ENCODE data around the gene SLC25A23.

Gene SLC25A23

GRCh38 chr19:6470173-6470572 lies 10.6 kb upstream of the SLC25A23 start:
- no peak for DNase-seq (ENCODE audit: extremely low read depth, low read depth)
- no peak for TF ChIP-seq CTCF (IDR thresholded peaks at IDR 0.05; ENCODE audit: low read depth, low read length)

GRCh38 chr19:6467384-6467783 lies 7.8 kb upstream of the SLC25A23 start:
- DNase-seq (ENCODE audit: extremely low read depth, low read depth): no peak
- TF ChIP-seq CTCF (IDR thresholded peaks at IDR 0.05; ENCODE audit: low read depth, low read length): no peak

- no peak for TF ChIP-seq CTCF (IDR thresholded peaks at IDR 0.05; ENCODE audit: low read depth, low read length)
- no peak for DNase-seq (ENCODE audit: extremely low read depth, low read depth)
Observed at GRCh38 chr19:6466526-6467248, 7.1 kb upstream of the SLC25A23 start.

GRCh38 chr19:6465663-6466062 lies 6.1 kb upstream of the SLC25A23 start:
- DNase-seq (ENCODE audit: extremely low read depth, low read depth): no peak
- TF ChIP-seq CTCF (IDR thresholded peaks at IDR 0.05; ENCODE audit: low read depth, low read length): no peak

GRCh38 chr19:6465006-6465405 lies 5.4 kb upstream of the SLC25A23 start:
- no peak for DNase-seq (ENCODE audit: extremely low read depth, low read depth)
- no peak for TF ChIP-seq CTCF (IDR thresholded peaks at IDR 0.05; ENCODE audit: low read depth, low read length)

- no peak for TF ChIP-seq CTCF (IDR thresholded peaks at IDR 0.05; ENCODE audit: low read depth, low read length)
- no peak for DNase-seq (ENCODE audit: extremely low read depth, low read depth)
Observed at GRCh38 chr19:6464070-6464873, 4.7 kb upstream of the SLC25A23 start, which contains the start of gene CRB3. Gene CRB3 (plus strand): TSS chr19:6464271. CDS start chr19:6464702, 431 bp downstream.
